Heart left ventricle (tissue), 13 donors: ENCODE measurements around the gene CAMTA1.

Experiments
- CTCF ChIP-seq, 12 donors: fragments of 200-600 bp; sonication (generic) in 4 of 12; IDR thresholded peaks; one replicate each; pipeline versions ENCODE4 v1.5.0 to v1.8.0; 2018 to 2022; ENCODE audit warnings: antibody characterized with exemption in 12 of 12, mild to moderate bottlenecking in 5 of 12
- POLR2A ChIP-seq, 2 donors: fragments of 450-650 bp; IDR thresholded peaks; one replicate each; pipeline ENCODE4 v1.6.1; 2017; ENCODE audit warnings: antibody characterized with exemption in 2 of 2, mild to moderate bottlenecking in 2 of 2, moderate library complexity in 2 of 2
- donor health status: ischemic (EF 13 %, LVEDD 7.1; RV severe dilation, severe dysfunction).
- donor health status: DM: no; HTN: yes; CAD: no.
- donor health status: DM: no; HTN: no; CAD: no.
- donor health status: ischemic (EF 25% LVEDD 6.9; RV normal size, moderate dysfunction).
- donor health status: ischemic (EF 25% LVEDD 5.7; RV mildly dilated, moderate dysfunction).
- donor health status: ischemic (EF 35%, LVEDD 5.7; RV mildly dilated, moderate dysfunction).
- donor health status: nonischemic (EF 11% LVEDD 7.7; RV severe dilation, severe dysfunction).
- donor health status: DM: yes; HTN: yes; CAD: no.
- donor health status: PGD.
- donor health status: ischemic (EF 29% LVEDD 5.4; RV normal size, mild dysfunction).
- donor health status: nonischemic (EF 23%, LVEDD 6.1; RV moderate dilation, normal function).

- TF ChIP-seq CTCF (IDR thresholded peaks at IDR 0.05) = no peak
- TF ChIP-seq POLR2A (IDR thresholded peaks at IDR 0.05) = no peak
Observed at GRCh38 chr1:7679159-7679872, 894.1 kb downstream of the CAMTA1 start.
